GM23338 (cell line): Measurements from ENCODE around the gene HSDL1. TPM values are rescaled to one million over a fixed set of nuclear protein-coding genes. Genes with fewer than 3 reads are reported as not detected.

Source experiments
- ATAC-seq: fragments of 200-7000 bp; cut with Tn5 transposase; 3 replicates; pipeline ENCODE4 v1.9.1; 2020
- DNase-seq: peaks from one replicate; pipeline ENCODE4 v3.0.0-alpha.2; 2015; ENCODE audit warnings: low spot score
- H2AFZ ChIP-seq: fragments of 200-600 bp; sonication (generic); 2 replicates; pipeline ENCODE4 v1.8.0; 2016; ENCODE audit warnings: antibody characterized with exemption, mild to moderate bottlenecking, moderate library complexity
- H3F3A ChIP-seq: fragments of 200-600 bp; sonication (generic); replicated peaks from 2 replicates; pipeline ENCODE4 v1.8.0; 2017; ENCODE audit warnings: antibody characterized with exemption, mixed run types, low read depth
- H3K27ac ChIP-seq: fragments of 200-600 bp; sonication (generic); 2 replicates; pipeline ENCODE4 v1.6.1; 2016; ENCODE audit warnings: low read depth
- H3K27me3 ChIP-seq: fragments of 200-600 bp; sonication (generic); 2 replicates; pipeline ENCODE4 v1.8.0; 2016; ENCODE audit warnings: mild to moderate bottlenecking, mixed run types, moderate library complexity; ENCODE audit not compliant: insufficient read depth
- H3K36me3 ChIP-seq: fragments of 200-600 bp; sonication (generic); 2 replicates; pipeline ENCODE4 v1.8.0; 2016; ENCODE audit warnings: mild to moderate bottlenecking; ENCODE audit not compliant: insufficient read depth
- H3K4me1 ChIP-seq: fragments of 200-600 bp; sonication (generic); 2 replicates; pipeline ENCODE4 v1.8.0; 2016; ENCODE audit warnings: mild to moderate bottlenecking, moderate library complexity; ENCODE audit not compliant: insufficient read depth
- H3K4me2 ChIP-seq: fragments of 200-600 bp; sonication (generic); 2 replicates; pipeline ENCODE4 v1.7.1; 2017; ENCODE audit warnings: mixed run types
- H3K4me3 ChIP-seq: fragments of 200-600 bp; sonication (generic); 2 replicates; pipeline ENCODE4 v1.6.1; 2016; ENCODE audit warnings: mixed run types
- H3K79me2 ChIP-seq: fragments of 200-600 bp; sonication (generic); replicated peaks from 2 replicates; pipeline ENCODE4 v1.8.0; 2017; ENCODE audit warnings: mild to moderate bottlenecking; ENCODE audit not compliant: insufficient read depth
- H3K9me2 ChIP-seq: fragments of 200-600 bp; sonication (generic); 2 replicates; pipeline ENCODE4 v1.8.0; 2017; ENCODE audit not compliant: insufficient read depth
- H4K20me1 ChIP-seq: fragments of 200-600 bp; sonication (generic); replicated peaks from 2 replicates; pipeline ENCODE4 v1.8.0; 2017; ENCODE audit warnings: mild to moderate bottlenecking; ENCODE audit not compliant: insufficient read depth
- H3K27ac Mint-ChIP-seq: 2 replicates; pipeline ENCODE4 v1.8.0; 2020; ENCODE audit warnings: inconsistent platforms, mild to moderate bottlenecking, moderate library complexity, mixed read lengths
- H3K27me3 Mint-ChIP-seq: 3 replicates; pipeline ENCODE4 v1.8.0; 2022; ENCODE audit warnings: low read depth, mild to moderate bottlenecking, moderate library complexity, mixed read lengths, inconsistent platforms; ENCODE audit not compliant: insufficient read depth, poor library complexity
- H3K36me3 Mint-ChIP-seq: 3 replicates; pipeline ENCODE4 v1.8.0; 2021; ENCODE audit warnings: low read depth, mild to moderate bottlenecking, inconsistent platforms, moderate library complexity, mixed read lengths
- H3K4me1 Mint-ChIP-seq: 3 replicates; pipeline ENCODE4 v1.8.0; 2020; ENCODE audit warnings: mild to moderate bottlenecking, inconsistent platforms, mixed read lengths
- H3K4me3 Mint-ChIP-seq: 3 replicates; pipeline ENCODE4 v1.8.0; 2021; ENCODE audit warnings: moderate library complexity, mild to moderate bottlenecking, inconsistent platforms, mixed read lengths
- H3K9me3 Mint-ChIP-seq: 3 replicates; pipeline ENCODE4 v1.8.0; 2020; ENCODE audit warnings: moderate library complexity, mild to moderate bottlenecking, inconsistent platforms, mixed read lengths
- CREB1 ChIP-seq: fragments of 250-450 bp; sonication (Bioruptor Pico); IDR thresholded peaks from 2 replicates; pipeline ENCODE4 v1.5.0; 2020; ENCODE audit warnings: low read depth, mild to moderate bottlenecking, moderate library complexity
- EZH2phosphoT487 ChIP-seq: fragments of 200-600 bp; sonication (generic); IDR thresholded peaks from one replicate; pipeline ENCODE4 v1.8.1; 2018; ENCODE audit warnings: antibody characterized with exemption; ENCODE audit not compliant: unreplicated experiment
- JUNB ChIP-seq: IDR thresholded peaks from one replicate; pipeline ENCODE4 v1.6.1; 2016; ENCODE audit warnings: antibody characterized with exemption; ENCODE audit not compliant: unreplicated experiment
- NANOG ChIP-seq: IDR thresholded peaks from 2 replicates; pipeline ENCODE4 v1.6.1; 2016; ENCODE audit warnings: antibody characterized with exemption, borderline replicate concordance
- POLR2AphosphoS5 ChIP-seq: IDR thresholded peaks from 2 replicates; pipeline ENCODE4 v1.6.1; 2016; ENCODE audit warnings: antibody characterized with exemption, low read depth
- STAT1 ChIP-seq: IDR thresholded peaks from one replicate; pipeline ENCODE4 v1.6.1; 2016; ENCODE audit warnings: antibody characterized with exemption; ENCODE audit not compliant: unreplicated experiment
- ZNF114 ChIP-seq: fragments of 250-450 bp; sonication (Bioruptor Pico); IDR thresholded peaks from 2 replicates; pipeline ENCODE4 v1.5.0; 2020; ENCODE audit warnings: mild to moderate bottlenecking, moderate library complexity
- ZNF331 ChIP-seq: fragments of 250-450 bp; sonication (Bioruptor Pico); IDR thresholded peaks from 2 replicates; pipeline ENCODE4 v1.5.0; 2020; ENCODE audit warnings: low read depth, mild to moderate bottlenecking, moderate library complexity
- ZNF462 ChIP-seq: fragments of 250-450 bp; sonication (Bioruptor Pico); IDR thresholded peaks from 2 replicates; pipeline ENCODE4 v1.5.0; 2020; ENCODE audit warnings: mild to moderate bottlenecking, moderate library complexity
- polyA plus RNA-seq: library from polyadenylated mRNA; unstranded; fragments of >200 nt; fragmentation: Nextera tagmentation; extraction: Ambion mirVana; gene quantifications from 2 replicates; pipeline ENCODE4 v1.2.1, GENCODE V29; 2016
- total RNA-seq: library from RNA; depleted of rRNA; stranded (reverse); fragments of >200 nt; shearing (Covaris generic); gene quantifications from 2 replicates; pipeline ENCODE4 v1.2.3, GENCODE V29; 2014
- TF ChIP-seq, protein P1 (sequence below): IDR thresholded peaks from one replicate; pipeline ENCODE4 v1.6.1; 2018; ENCODE audit warnings: antibody characterized with exemption; ENCODE audit not compliant: unreplicated experiment
- TF ChIP-seq, protein P2 (sequence below): IDR thresholded peaks from 2 replicates; pipeline ENCODE4 v1.6.1; 2016; ENCODE audit warnings: antibody characterized with exemption

The HSDL1 gene
- total and polyA plus RNA-seq, 2 experiments from 2014 or later: 16.6 to 46.1 TPM

GRCh38 chr16:84194018-84194417 lies 49.0 kb upstream of the HSDL1 start (continued):
- TF ChIP-seq ZNF462 (CRISPR knock-in tag) (no peak), EZH2phosphoT487 (no peak), JUNB (no peak)
- TF ChIP-seq, protein P1, sequence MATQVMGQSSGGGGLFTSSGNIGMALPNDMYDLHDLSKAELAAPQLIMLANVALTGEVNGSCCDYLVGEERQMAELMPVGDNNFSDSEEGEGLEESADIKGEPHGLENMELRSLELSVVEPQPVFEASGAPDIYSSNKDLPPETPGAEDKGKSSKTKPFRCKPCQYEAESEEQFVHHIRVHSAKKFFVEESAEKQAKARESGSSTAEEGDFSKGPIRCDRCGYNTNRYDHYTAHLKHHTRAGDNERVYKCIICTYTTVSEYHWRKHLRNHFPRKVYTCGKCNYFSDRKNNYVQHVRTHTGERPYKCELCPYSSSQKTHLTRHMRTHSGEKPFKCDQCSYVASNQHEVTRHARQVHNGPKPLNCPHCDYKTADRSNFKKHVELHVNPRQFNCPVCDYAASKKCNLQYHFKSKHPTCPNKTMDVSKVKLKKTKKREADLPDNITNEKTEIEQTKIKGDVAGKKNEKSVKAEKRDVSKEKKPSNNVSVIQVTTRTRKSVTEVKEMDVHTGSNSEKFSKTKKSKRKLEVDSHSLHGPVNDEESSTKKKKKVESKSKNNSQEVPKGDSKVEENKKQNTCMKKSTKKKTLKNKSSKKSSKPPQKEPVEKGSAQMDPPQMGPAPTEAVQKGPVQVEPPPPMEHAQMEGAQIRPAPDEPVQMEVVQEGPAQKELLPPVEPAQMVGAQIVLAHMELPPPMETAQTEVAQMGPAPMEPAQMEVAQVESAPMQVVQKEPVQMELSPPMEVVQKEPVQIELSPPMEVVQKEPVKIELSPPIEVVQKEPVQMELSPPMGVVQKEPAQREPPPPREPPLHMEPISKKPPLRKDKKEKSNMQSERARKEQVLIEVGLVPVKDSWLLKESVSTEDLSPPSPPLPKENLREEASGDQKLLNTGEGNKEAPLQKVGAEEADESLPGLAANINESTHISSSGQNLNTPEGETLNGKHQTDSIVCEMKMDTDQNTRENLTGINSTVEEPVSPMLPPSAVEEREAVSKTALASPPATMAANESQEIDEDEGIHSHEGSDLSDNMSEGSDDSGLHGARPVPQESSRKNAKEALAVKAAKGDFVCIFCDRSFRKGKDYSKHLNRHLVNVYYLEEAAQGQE: no peak

GRCh38 chr16:84193480-84193879 lies 48.5 kb upstream of the HSDL1 start:
- Histone ChIP-seq H2AFZ (no peak overlapping the region), H3F3A (no peaks in the 10 kb centered on the region), H3K79me2 (no peaks in the 10 kb centered on the region), H3K36me3 (no peaks in the 10 kb centered on the region), H3K4me1 (no peaks in the 10 kb centered on the region), H3K27me3 (no peaks in the 10 kb centered on the region), H3K4me2 (no peak overlapping the region), H4K20me1 (no peaks in the 10 kb centered on the region), H3K9me2 (no peaks in the 10 kb centered on the region), H3K4me3 (no peak overlapping the region), H3K27ac (no peak overlapping the region)
- Mint-ChIP-seq H3K36me3 (no peaks in the 10 kb centered on the region), H3K27me3 (peaks cover 9% of the 10 kb centered on the region), H3K9me3 (no peaks in the 10 kb centered on the region), H3K4me1 (peaks cover 11% of the 10 kb centered on the region; the same call in 2 of the 3 replicates), H3K4me3 (no peak overlapping the region), H3K27ac (no peak overlapping the region)
- DNase-seq (no peak), ATAC-seq (no peak)
- no peak for TF ChIP-seq JUNB
- TF ChIP-seq, protein P2, sequence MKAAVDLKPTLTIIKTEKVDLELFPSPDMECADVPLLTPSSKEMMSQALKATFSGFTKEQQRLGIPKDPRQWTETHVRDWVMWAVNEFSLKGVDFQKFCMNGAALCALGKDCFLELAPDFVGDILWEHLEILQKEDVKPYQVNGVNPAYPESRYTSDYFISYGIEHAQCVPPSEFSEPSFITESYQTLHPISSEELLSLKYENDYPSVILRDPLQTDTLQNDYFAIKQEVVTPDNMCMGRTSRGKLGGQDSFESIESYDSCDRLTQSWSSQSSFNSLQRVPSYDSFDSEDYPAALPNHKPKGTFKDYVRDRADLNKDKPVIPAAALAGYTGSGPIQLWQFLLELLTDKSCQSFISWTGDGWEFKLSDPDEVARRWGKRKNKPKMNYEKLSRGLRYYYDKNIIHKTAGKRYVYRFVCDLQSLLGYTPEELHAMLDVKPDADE: no peak
- no peak for TF ChIP-seq EZH2phosphoT487
- no peak for TF ChIP-seq STAT1
- TF ChIP-seq ZNF331 (CRISPR knock-in tag): no peak
- no peak for TF ChIP-seq NANOG
- no peak for TF ChIP-seq CREB1 (CRISPR knock-in tag)
- TF ChIP-seq POLR2AphosphoS5: no peak
- no peak for TF ChIP-seq ZNF114 (CRISPR knock-in tag)
- TF ChIP-seq, protein P1: no peak
